Naive thymus-derived CD4-positive, alpha-beta T cell (primary cell): Measurements from ENCODE around the gene PTPRO. TPM values are rescaled to one million over a fixed set of nuclear protein-coding genes. Genes with fewer than 3 reads are reported as not detected.

Experiments
- ATAC-seq: fragments of 150-1000 bp; cut with Tn5 transposase; 2 replicates; pipeline ENCODE4 v1.10.0; 2021; ENCODE audit warnings: mild to moderate bottlenecking, moderate library complexity
- CTCF ChIA-PET: fragments of 350-600 bp; sonication (Branson Sonifier 250); formaldehyde crosslinking; loops from one replicate; lab custom pipeline; 2021; ENCODE audit warnings: antibody characterized with exemption; lab: Charles Lee
- POLR2A ChIA-PET: fragments of 350-600 bp; sonication (Branson Sonifier 250); formaldehyde crosslinking; loops from one replicate; lab custom pipeline; 2021; ENCODE audit warnings: antibody characterized with exemption, inconsistent platforms; lab: Charles Lee
- DNase-seq, 9 donors: peaks; one replicate each; pipeline versions ENCODE4 v3.0.0 to v3.0.0-alpha.2; 2020 to 2022; ENCODE audit warnings: mixed read lengths in 1 of 9
- H3K27ac ChIP-seq: one replicate; pipeline ENCODE4 v1.7.0; 2013; ENCODE audit warnings: mild to moderate bottlenecking, low read depth, low read length, moderate library complexity
- H3K27me3 ChIP-seq, 2 donors: one replicate each; pipeline ENCODE4 v1.7.0; 2013; ENCODE audit warnings: low read length in 2 of 2, mild to moderate bottlenecking in 2 of 2, moderate library complexity in 2 of 2; ENCODE audit not compliant: control insufficient read depth in 2 of 2, insufficient read depth in 2 of 2
- H3K36me3 ChIP-seq, 3 experiments: 1 replicate in 2 of 3; 2 replicates in 1 of 3; pipeline ENCODE4 v1.7.0; 2013; ENCODE audit warnings: low read length in 3 of 3, mild to moderate bottlenecking in 3 of 3, moderate library complexity in 1 of 3; ENCODE audit not compliant: insufficient read depth in 3 of 3, control insufficient read depth in 2 of 3
- H3K4me1 ChIP-seq, 2 donors: one replicate each; pipeline ENCODE4 v1.7.0; 2013; ENCODE audit warnings: low read length in 2 of 2, mild to moderate bottlenecking in 2 of 2, moderate library complexity in 1 of 2; ENCODE audit not compliant: control insufficient read depth in 2 of 2, insufficient read depth in 2 of 2
- H3K4me3 ChIP-seq: 2 replicates; pipeline ENCODE4 v1.7.0; 2013; ENCODE audit warnings: mild to moderate bottlenecking, low read length
- H3K9me3 ChIP-seq, 3 experiments: 1 replicate in 2 of 3; 2 replicates in 1 of 3; pipeline ENCODE4 v1.7.0; 2013; ENCODE audit warnings: low read length in 3 of 3; ENCODE audit not compliant: control insufficient read depth in 2 of 3
- H3K27ac Mint-ChIP-seq, 9 donors: one replicate each; pipeline ENCODE4 v1.8.0; 2020 to 2022; ENCODE audit warnings: mixed read lengths in 9 of 9, mild to moderate bottlenecking in 8 of 9, moderate library complexity in 5 of 9, inconsistent platforms in 2 of 9
- H3K27me3 Mint-ChIP-seq, 5 donors: one replicate each; pipeline ENCODE4 v1.8.0; 2021 to 2022; ENCODE audit warnings: mixed read lengths in 5 of 5, mild to moderate bottlenecking in 1 of 5
- H3K36me3 Mint-ChIP-seq, 5 donors: one replicate each; pipeline ENCODE4 v1.8.0; 2020 to 2022; ENCODE audit warnings: mixed read lengths in 5 of 5, mild to moderate bottlenecking in 3 of 5, inconsistent platforms in 1 of 5
- H3K4me1 Mint-ChIP-seq, 7 donors: one replicate each; pipeline ENCODE4 v1.8.0; 2020 to 2022; ENCODE audit warnings: mixed read lengths in 7 of 7, mild to moderate bottlenecking in 3 of 7, inconsistent platforms in 1 of 7
- H3K4me3 Mint-ChIP-seq, 10 donors: one replicate each; pipeline ENCODE4 v1.8.0; 2020 to 2022; ENCODE audit warnings: mild to moderate bottlenecking in 10 of 10, mixed read lengths in 10 of 10, moderate library complexity in 6 of 10, inconsistent platforms in 2 of 10
- H3K9me3 Mint-ChIP-seq, 11 donors: one replicate each; pipeline ENCODE4 v1.8.0; 2020 to 2022; ENCODE audit warnings: mixed read lengths in 11 of 11, mild to moderate bottlenecking in 4 of 11, inconsistent platforms in 1 of 11, moderate library complexity in 1 of 11
- intact Hi-C, 2 donors: fragments of 100-400 bp; cut with micrococcal nuclease; formaldehyde crosslinking; loops; one replicate each; pipeline ENCODE4 v1.15.1; 2023
- polyA plus RNA-seq, 2 donors: library from polyadenylated mRNA; unstranded; fragments of 300-500 nt; fragmentation: Illumina TruSeq; gene quantifications; one replicate each; pipeline ENCODE4 v1.2.3, GENCODE V29; 2021
- total RNA-seq, 6 experiments: library from RNA in 5 of 6; stranded (reverse) in 5 of 6; gene quantifications; 1 replicate in 5 of 6; 2 replicates in 1 of 6; pipeline ENCODE4 v1.2.3 and lab custom pipeline; 2021 to 2026

PTPRO gene
- total and polyA plus RNA-seq, 7 experiments from 2014 or later: 1.8 to 14.2 (median 6.7) TPM

DNA sequence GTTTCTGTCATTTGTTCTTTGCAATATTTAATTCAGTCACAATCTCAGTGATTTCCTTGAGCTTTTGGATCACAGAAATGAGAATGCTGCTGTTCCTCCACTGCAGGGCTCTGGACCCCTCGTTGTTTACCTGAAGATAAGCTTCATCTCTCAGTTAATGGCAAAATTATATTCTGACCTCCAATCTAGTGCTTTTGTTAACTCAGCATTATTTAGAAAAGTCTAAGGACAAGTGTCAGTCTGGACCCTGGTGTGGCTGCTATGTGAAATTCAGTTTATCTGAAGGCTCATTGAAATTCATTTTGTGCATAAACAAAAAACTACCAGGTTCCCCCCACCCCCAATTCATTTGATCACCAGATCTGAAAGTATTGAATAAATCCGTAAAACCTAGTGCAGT, 84.7 kb downstream of the PTPRO start:
- peaks cover 0 to 6% of the 10 kb centered on the region in 2 donors for H3K27me3 ChIP-seq
- intact Hi-C loops: no loop called here
- H3K36me3 ChIP-seq: no peaks in the 10 kb centered on the region
- no peak for ATAC-seq
- Mint-ChIP-seq H3K4me1 (no peaks in the 10 kb centered on the region), H3K9me3 (peaks cover 0 to 2% (median 0%) of the 10 kb centered on the region in 11 donors), H3K27ac (no peak overlapping the region), H3K27me3 (peaks cover 0 to 20% (median 11%) of the 10 kb centered on the region in 5 donors), H3K36me3 (no peaks in the 10 kb centered on the region), H3K4me3 (no peak overlapping the region)
- ChIA-PET POLR2A (no interaction called here), CTCF (no interaction called here)
- H3K4me3 ChIP-seq: no peak overlapping the region
- no peak for DNase-seq
- no peaks in the 10 kb centered on the region for H3K9me3 ChIP-seq
- no peak overlapping the region for H3K27ac ChIP-seq
- no peaks in the 10 kb centered on the region for H3K4me1 ChIP-seq

DNA sequence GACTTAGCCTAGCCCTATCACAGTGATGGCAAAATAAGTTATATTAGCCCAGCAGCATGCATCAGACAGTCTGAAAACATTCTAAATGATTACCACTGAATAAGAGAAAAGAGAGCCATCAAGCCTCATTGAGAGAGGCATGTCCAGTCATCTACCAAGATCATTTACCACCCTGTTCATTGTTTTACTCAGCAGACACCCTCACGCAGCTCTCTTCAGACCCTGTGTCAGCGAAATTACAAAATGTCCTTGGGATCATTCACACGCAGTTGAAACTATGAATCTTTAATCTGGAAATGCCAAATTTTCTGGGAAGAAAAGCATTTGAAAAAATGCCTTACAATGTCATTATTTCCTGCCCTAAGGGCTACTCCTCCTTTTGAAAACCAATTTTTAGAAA, 89.5 kb downstream of the PTPRO start:
- Mint-ChIP-seq H3K36me3 (no peaks in the 10 kb centered on the region), H3K9me3 (peaks cover 0 to 2% (median 0%) of the 10 kb centered on the region in 11 donors), H3K27ac (no peak overlapping the region), H3K4me3 (no peak overlapping the region), H3K4me1 (peaks cover 0 to 2% (median 0%) of the 10 kb centered on the region in 7 donors), H3K27me3 (peaks cover 3 to 22% (median 17%) of the 10 kb centered on the region in 5 donors)
- ChIA-PET POLR2A (no interaction called here), CTCF (no interaction called here)
- no peak overlapping the region for H3K4me3 ChIP-seq
- H3K9me3 ChIP-seq: no peaks in the 10 kb centered on the region
- H3K36me3 ChIP-seq: no peaks in the 10 kb centered on the region
- intact Hi-C loops: no loop called here
- no peak overlapping the region for H3K27ac ChIP-seq
- no peak for ATAC-seq
- DNase-seq: no peak
- H3K27me3 ChIP-seq: peaks cover 0 to 6% of the 10 kb centered on the region in 2 donors
- H3K4me1 ChIP-seq: no peaks in the 10 kb centered on the region

DNA sequence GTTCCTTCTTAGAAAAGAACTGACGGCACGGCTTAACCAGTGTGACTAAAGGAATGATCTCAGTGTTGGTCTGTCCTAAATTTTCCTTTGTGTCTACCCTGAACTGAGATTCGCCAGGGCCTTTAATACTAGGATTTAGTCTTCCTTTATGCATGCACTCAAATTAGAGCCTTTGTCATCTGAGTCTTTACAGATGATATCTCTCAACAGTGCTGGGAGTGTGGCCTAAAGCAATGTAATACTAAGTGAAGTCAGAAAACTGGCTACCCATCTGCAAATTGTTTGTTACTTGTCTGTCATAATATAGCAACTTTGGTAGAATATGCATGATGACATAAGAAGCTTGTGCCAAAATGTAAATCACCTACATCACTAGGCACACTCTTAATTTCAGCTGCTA, 95.4 kb downstream of the PTPRO start:
- Mint-ChIP-seq H3K36me3 (no peaks in the 10 kb centered on the region), H3K4me1 (peaks cover 0 to 2% (median 0%) of the 10 kb centered on the region in 7 donors), H3K9me3 (peaks cover 0 to 1% (median 0%) of the 10 kb centered on the region in 11 donors), H3K27me3 (peaks cover 3 to 32% (median 17%) of the 10 kb centered on the region in 5 donors), H3K4me3 (no peak overlapping the region), H3K27ac (no peak overlapping the region)
- no peaks in the 10 kb centered on the region for H3K4me1 ChIP-seq
- no peaks in the 10 kb centered on the region for H3K27me3 ChIP-seq
- intact Hi-C loops: no loop called here
- CTCF ChIA-PET: no interaction called here
- no peak for ATAC-seq
- no peaks in the 10 kb centered on the region for H3K9me3 ChIP-seq
- no peaks in the 10 kb centered on the region for H3K36me3 ChIP-seq
- H3K27ac ChIP-seq: no peak overlapping the region
- DNase-seq: no peak
- H3K4me3 ChIP-seq: no peak overlapping the region
- POLR2A ChIA-PET: no interaction called here

DNA sequence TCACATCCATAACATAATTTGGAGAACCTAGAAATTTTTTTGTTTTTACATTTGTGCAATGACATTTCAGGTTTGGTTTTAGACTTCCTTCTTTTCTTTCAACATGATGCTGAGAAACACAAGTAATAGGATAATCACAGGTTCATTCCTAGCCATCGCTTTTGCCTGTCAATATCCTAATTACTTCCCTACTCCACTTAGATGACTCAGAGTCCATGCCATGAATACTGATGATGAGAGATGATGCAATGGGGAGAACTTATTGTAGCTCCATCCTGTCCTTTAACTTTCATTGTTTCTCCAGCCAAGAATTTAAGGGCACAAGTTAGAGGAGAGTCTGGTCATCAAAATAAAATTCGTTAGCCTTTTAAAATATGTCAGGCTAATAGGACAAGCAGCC, 101.3 kb downstream of the PTPRO start:
- ATAC-seq (no peak), DNase-seq (no peak)
- ChIA-PET POLR2A (no interaction called here), CTCF (no interaction called here)
- no peaks in the 10 kb centered on the region for H3K4me1 ChIP-seq
- no peak overlapping the region for H3K27ac Mint-ChIP-seq
- no peaks in the 10 kb centered on the region for H3K9me3 ChIP-seq
- no peaks in the 10 kb centered on the region for H3K9me3 Mint-ChIP-seq
- no peak overlapping the region for H3K4me3 ChIP-seq
- no peaks in the 10 kb centered on the region for H3K36me3 ChIP-seq
- no peak overlapping the region for H3K27ac ChIP-seq
- H3K27me3 ChIP-seq: no peaks in the 10 kb centered on the region
- no peaks in the 10 kb centered on the region for H3K4me1 Mint-ChIP-seq
- H3K27me3 Mint-ChIP-seq: peaks cover 0 to 10% (median 6%) of the 10 kb centered on the region in 5 donors
- intact Hi-C loops: no loop called here
- no peaks in the 10 kb centered on the region for H3K36me3 Mint-ChIP-seq
- H3K4me3 Mint-ChIP-seq: no peak overlapping the region

DNA sequence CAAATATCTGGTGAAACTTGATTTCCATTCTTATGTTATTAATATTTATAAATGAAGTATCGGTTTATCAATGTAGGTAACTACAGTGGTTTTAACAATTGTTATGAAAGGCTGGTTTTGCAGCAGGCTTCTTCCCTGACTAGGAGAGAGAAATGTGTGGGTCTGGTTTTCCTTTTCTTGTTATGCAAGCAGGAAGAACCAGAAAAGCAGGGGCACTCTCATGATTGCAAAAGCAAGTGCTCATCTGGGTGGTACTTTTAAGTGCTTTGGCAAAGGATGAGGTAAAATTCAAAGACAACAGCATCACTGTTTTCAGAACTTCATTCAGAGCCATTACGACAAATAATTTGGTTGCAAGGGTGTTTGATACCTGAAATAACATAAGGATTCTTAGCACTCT, 105.6 kb downstream of the PTPRO start:
- Histone ChIP-seq H3K9me3 (no peaks in the 10 kb centered on the region), H3K36me3 (no peaks in the 10 kb centered on the region), H3K27me3 (no peaks in the 10 kb centered on the region), H3K4me3 (no peak overlapping the region), H3K27ac (no peak overlapping the region), H3K4me1 (no peaks in the 10 kb centered on the region)
- no peaks in the 10 kb centered on the region for H3K4me1 Mint-ChIP-seq
- peaks cover 0 to 4% (median 0%) of the 10 kb centered on the region in 11 donors for H3K9me3 Mint-ChIP-seq
- ChIA-PET POLR2A (no interaction called here), CTCF (no interaction called here)
- H3K4me3 Mint-ChIP-seq: no peak overlapping the region
- H3K27ac Mint-ChIP-seq: no peak overlapping the region
- intact Hi-C loops: no loop called here
- DNase-seq (no peak), ATAC-seq (no peak)
- H3K27me3 Mint-ChIP-seq: peaks cover 6 to 32% (median 24%) of the 10 kb centered on the region in 5 donors
- H3K36me3 Mint-ChIP-seq: no peaks in the 10 kb centered on the region

GRCh38 chr12:15428632-15429031, 106.3 kb downstream of the PTPRO start:
- DNase-seq (no peak), ATAC-seq (no peak)
- Mint-ChIP-seq H3K4me3 (no peak overlapping the region), H3K27ac (no peak overlapping the region), H3K4me1 (no peaks in the 10 kb centered on the region), H3K9me3 (peaks cover 0 to 4% (median 0%) of the 10 kb centered on the region in 11 donors), H3K36me3 (no peaks in the 10 kb centered on the region), H3K27me3 (peaks cover 3 to 37% (median 26%) of the 10 kb centered on the region in 5 donors)
- Histone ChIP-seq H3K9me3 (no peaks in the 10 kb centered on the region), H3K27ac (no peak overlapping the region), H3K27me3 (no peaks in the 10 kb centered on the region), H3K4me1 (no peaks in the 10 kb centered on the region), H3K36me3 (no peaks in the 10 kb centered on the region), H3K4me3 (no peak overlapping the region)
- intact Hi-C loops: no loop called here
- CTCF ChIA-PET: no interaction called here
- POLR2A ChIA-PET: no interaction called here

- CTCF ChIA-PET: no interaction called here
Observed at GRCh38 chr12:15429262-15429661, 107.0 kb downstream of the PTPRO start.

More at GRCh38 chr12:15429262-15429661, 107.0 kb downstream of the PTPRO start:
- POLR2A ChIA-PET: no interaction called here
- DNase-seq (no peak), ATAC-seq (no peak)
- Mint-ChIP-seq H3K36me3 (no peaks in the 10 kb centered on the region), H3K9me3 (peaks cover 0 to 4% (median 0%) of the 10 kb centered on the region in 11 donors), H3K27me3 (peaks cover 3 to 38% (median 26%) of the 10 kb centered on the region in 5 donors), H3K4me3 (no peak overlapping the region), H3K4me1 (no peaks in the 10 kb centered on the region), H3K27ac (no peak overlapping the region)
- no peak overlapping the region for H3K4me3 ChIP-seq
- no peaks in the 10 kb centered on the region for H3K36me3 ChIP-seq
- no peak overlapping the region for H3K27ac ChIP-seq
- intact Hi-C loops: no loop called here
- no peaks in the 10 kb centered on the region for H3K27me3 ChIP-seq
- no peaks in the 10 kb centered on the region for H3K9me3 ChIP-seq
- H3K4me1 ChIP-seq: no peaks in the 10 kb centered on the region
